Cardiac muscle cell (in vitro differentiated cells and primary cell): Measurements from ENCODE around the gene ZNF726. TPM values are rescaled to one million over a fixed set of nuclear protein-coding genes. Genes with fewer than 3 reads are reported as not detected.
A peak's percentile ranks its signal among the peaks of the same experiment; 100 is the strongest.
"Not testable (repeated sequence)": the region's sequence is repeated elsewhere in the genome, so short reads cannot be mapped to it uniquely, and the experiment has no call there.

ENCODE experiments used
- DNase-seq, 2 donors: peaks; one replicate each; pipeline versions ENCODE4 v3.0.0 to v3.0.0-alpha.2; 2010 to 2017; ENCODE audit warnings: low read depth in 1 of 2, low spot score in 1 of 2
- H3K27ac ChIP-seq: fragments of 200-600 bp; sonication (generic); 2 replicates; pipeline ENCODE4 v1.5.1; 2016
- H3K27me3 ChIP-seq: fragments of 200-600 bp; sonication (generic); 2 replicates; pipeline ENCODE4 v1.6.0; 2016; ENCODE audit warnings: control low read depth
- H3K36me3 ChIP-seq: fragments of 200-600 bp; sonication (generic); 2 replicates; pipeline ENCODE4 v1.5.1; 2016; ENCODE audit warnings: control low read depth
- H3K4me1 ChIP-seq: fragments of 200-600 bp; sonication (generic); 2 replicates; pipeline ENCODE4 v1.8.1; 2017; ENCODE audit warnings: low read depth, mild to moderate bottlenecking, mixed run types
- H3K4me3 ChIP-seq: fragments of 200-600 bp; sonication (generic); 2 replicates; pipeline ENCODE4 v1.5.1; 2016; ENCODE audit warnings: mild to moderate bottlenecking
- H3K9me3 ChIP-seq: fragments of 200-600 bp; sonication (generic); 2 replicates; pipeline ENCODE4 v1.5.1; 2017; ENCODE audit warnings: low read depth, mild to moderate bottlenecking, control low read depth
- CTCF ChIP-seq: IDR thresholded peaks from 2 replicates; pipeline ENCODE4 v1.5.1; 2012; ENCODE audit warnings: low read depth, mild to moderate bottlenecking, low read length
- polyA plus RNA-seq: library from polyadenylated mRNA; unstranded; fragments of >200 nt; fragmentation: Nextera tagmentation; extraction: Ambion mirVana; gene quantifications from 2 replicates; pipeline ENCODE4 v1.2.1, GENCODE V29; 2016
- total RNA-seq: library from RNA; depleted of rRNA; stranded (reverse); fragments of >200 nt; gene quantifications from 2 replicates; pipeline ENCODE4 v1.2.3, GENCODE V29; 2016

Gene ZNF726
- total and polyA plus RNA-seq, 2 experiments from 2014 or later, result 1.7 to 4.0 TPM

GRCh38 chr19:23916991-23917390, 2.3 kb downstream of the ZNF726 start:
- DNase-seq, result peak in 1 of 2 donors; percentile 2
- H3K27me3 ChIP-seq, result no peaks in the 10 kb centered on the region
- TF ChIP-seq CTCF, result no peak
- no peaks in the 10 kb centered on the region for H3K9me3 ChIP-seq
- H3K4me1 ChIP-seq, result no peaks in the 10 kb centered on the region
- H3K36me3 ChIP-seq, result no peaks in the 10 kb centered on the region
- no peak overlapping the region for H3K27ac ChIP-seq
- H3K4me3 ChIP-seq, result no peak overlapping the region

- Histone ChIP-seq H3K27ac (no peak overlapping the region), H3K4me3 (no peak overlapping the region), H3K36me3 (no peaks in the 10 kb centered on the region), H3K27me3 (no peaks in the 10 kb centered on the region), H3K4me1 (no peaks in the 10 kb centered on the region), H3K9me3 (no peaks in the 10 kb centered on the region)
- no peak for TF ChIP-seq CTCF
- DNase-seq, result no peak
These were observed 3.2 kb downstream of the ZNF726 start for GRCh38 chr19:23917856-23918255.

GRCh38 chr19:23925285-23925684, 10.6 kb downstream of the ZNF726 start:
- H3K36me3 ChIP-seq, result no peaks in the 10 kb centered on the region
- TF ChIP-seq CTCF, result no peak
- no peak for DNase-seq

GRCh38 chr19:23932878-23933277, 18.2 kb downstream of the ZNF726 start:
- DNase-seq, result no peak
- Histone ChIP-seq H3K36me3 (no peaks in the 10 kb centered on the region), H3K4me3 (no peak overlapping the region), H3K27ac (no peak overlapping the region), H3K9me3 (no peaks in the 10 kb centered on the region), H3K4me1 (no peaks in the 10 kb centered on the region), H3K27me3 (no peaks in the 10 kb centered on the region)
- no peak for TF ChIP-seq CTCF

More at GRCh38 chr19:23925285-23925684, 10.6 kb downstream of the ZNF726 start:
- no peaks in the 10 kb centered on the region for H3K4me1 ChIP-seq
- H3K4me3 ChIP-seq, result no peak overlapping the region
- H3K27me3 ChIP-seq, result no peaks in the 10 kb centered on the region
- H3K27ac ChIP-seq, result no peak overlapping the region
- no peaks in the 10 kb centered on the region for H3K9me3 ChIP-seq

- H3K4me3 ChIP-seq, H3K36me3 ChIP-seq, H3K27ac ChIP-seq, H3K9me3 ChIP-seq, DNase-seq, H3K27me3 ChIP-seq, H3K4me1 ChIP-seq: not testable (repeated sequence)
These were observed 22.3 kb downstream of the ZNF726 start for GRCh38 chr19:23937031-23937430.

- DNase-seq, result no peak
- no peaks in the 10 kb centered on the region for H3K4me1 ChIP-seq
- no peaks in the 10 kb centered on the region for H3K36me3 ChIP-seq
- no peak overlapping the region for H3K27ac ChIP-seq
- no peaks in the 10 kb centered on the region for H3K27me3 ChIP-seq
- TF ChIP-seq CTCF, result no peak
- H3K9me3 ChIP-seq, result no peaks in the 10 kb centered on the region
- no peak overlapping the region for H3K4me3 ChIP-seq
These were observed 28.7 kb downstream of the ZNF726 start for GRCh38 chr19:23943411-23943810.
